BLaER1 (cell line): ENCODE data around the gene MSMP.

Experiments
- H3K27ac ChIP-seq: shearing (Covaris generic); formaldehyde crosslinking; 2 replicates; pipeline ENCODE4 v1.8.1; 2022
- H3K27me3 ChIP-seq: shearing (Covaris generic); formaldehyde crosslinking; 2 replicates; pipeline ENCODE4 v1.8.1; 2022
- H3K36me3 ChIP-seq: shearing (Covaris generic); formaldehyde crosslinking; 2 replicates; pipeline ENCODE4 v1.8.1; 2022
- H3K4me1 ChIP-seq: shearing (Covaris generic); formaldehyde crosslinking; 2 replicates; pipeline ENCODE4 v1.8.1; 2022
- H3K4me2 ChIP-seq: shearing (Covaris generic); formaldehyde crosslinking; 2 replicates; pipeline ENCODE4 v1.8.1; 2022
- H3K4me3 ChIP-seq: shearing (Covaris generic); formaldehyde crosslinking; 2 replicates; pipeline ENCODE4 v1.8.1; 2022
- H3K9ac ChIP-seq: shearing (Covaris generic); formaldehyde crosslinking; 2 replicates; pipeline ENCODE4 v1.8.1; 2022
- H3K9me3 ChIP-seq: shearing (Covaris generic); formaldehyde crosslinking; 2 replicates; pipeline ENCODE4 v1.8.1; 2022
- H4K20me1 ChIP-seq: shearing (Covaris generic); formaldehyde crosslinking; 2 replicates; pipeline ENCODE4 v1.8.1; 2022
- Cebpa-rat ChIP-seq: shearing (Covaris generic); IDR thresholded peaks from 2 replicates; pipeline ENCODE4 v1.8.1; 2022

The MSMP gene

GRCh38 chr9:35754264-35754663, at the start of gene MSMP:
Gene MSMP, minus strand, starts transcription at chr9:35754276. Its CDS starts 147 bp downstream, at chr9:35754129.
- H3K4me2 ChIP-seq: peak within 1 kb of the TSS; percentile 92; the same call in 1 of the 2 replicates
- H3K4me1 ChIP-seq: peaks cover 56% of the 10 kb centered on the region
- H3K27ac ChIP-seq: no peak within 1 kb of the TSS
- no peak within 1 kb of the TSS for H3K4me3 ChIP-seq
- H3K9me3 ChIP-seq: no peaks in the 10 kb centered on the region
- H3K9ac ChIP-seq: no peak within 1 kb of the TSS
- no peak for TF ChIP-seq Cebpa-rat
- H3K27me3 ChIP-seq: no peaks in the 10 kb centered on the region
- no peaks in the 10 kb centered on the region for H4K20me1 ChIP-seq
- H3K36me3 ChIP-seq: peaks cover 42% of the 10 kb centered on the region

GRCh38 chr9:35801328-35802128, 47.5 kb upstream of the MSMP start:
- no peak for TF ChIP-seq Cebpa-rat
- H3K4me2 ChIP-seq: no peak overlapping the region
- H4K20me1 ChIP-seq: no peaks in the 10 kb centered on the region
- H3K4me3 ChIP-seq: no peak overlapping the region
- peaks cover 11% of the 10 kb centered on the region; the same call in 1 of the 2 replicates for H3K36me3 ChIP-seq
- no peaks in the 10 kb centered on the region for H3K4me1 ChIP-seq
- H3K27ac ChIP-seq: no peak overlapping the region
- H3K27me3 ChIP-seq: peaks cover 3% of the 10 kb centered on the region; the same call in 1 of the 2 replicates
- H3K9me3 ChIP-seq: no peaks in the 10 kb centered on the region
- no peak overlapping the region for H3K9ac ChIP-seq

- peaks cover 4% of the 10 kb centered on the region; the same call in 1 of the 2 replicates for H3K36me3 ChIP-seq
- H3K4me1 ChIP-seq: no peaks in the 10 kb centered on the region
- H3K4me2 ChIP-seq: no peak overlapping the region
- peaks cover 3% of the 10 kb centered on the region; the same call in 1 of the 2 replicates for H3K27me3 ChIP-seq
- no peak overlapping the region for H3K27ac ChIP-seq
- TF ChIP-seq Cebpa-rat: no peak
- H3K9me3 ChIP-seq: no peaks in the 10 kb centered on the region
- H4K20me1 ChIP-seq: no peaks in the 10 kb centered on the region
- H3K9ac ChIP-seq: no peak overlapping the region
- H3K4me3 ChIP-seq: no peak overlapping the region
Observed at GRCh38 chr9:35800530-35800929, 46.5 kb upstream of the MSMP start.

GRCh38 chr9:35798658-35799374, 44.7 kb upstream of the MSMP start:
- peaks cover 3% of the 10 kb centered on the region; the same call in 1 of the 2 replicates for H3K36me3 ChIP-seq
- no peak for TF ChIP-seq Cebpa-rat
- no peaks in the 10 kb centered on the region for H4K20me1 ChIP-seq
- no peaks in the 10 kb centered on the region for H3K9me3 ChIP-seq
- no peak overlapping the region for H3K27ac ChIP-seq
- H3K9ac ChIP-seq: no peak overlapping the region
- no peak overlapping the region for H3K4me3 ChIP-seq
- no peaks in the 10 kb centered on the region for H3K4me1 ChIP-seq
- H3K4me2 ChIP-seq: no peak overlapping the region
- H3K27me3 ChIP-seq: no peaks in the 10 kb centered on the region

- H3K4me1 ChIP-seq: no peaks in the 10 kb centered on the region
- no peak overlapping the region for H3K4me3 ChIP-seq
- H3K27ac ChIP-seq: no peak overlapping the region
- H3K4me2 ChIP-seq: no peak overlapping the region
- no peak overlapping the region for H3K9ac ChIP-seq
- peaks cover 3% of the 10 kb centered on the region; the same call in 1 of the 2 replicates for H3K36me3 ChIP-seq
- H3K9me3 ChIP-seq: no peaks in the 10 kb centered on the region
- TF ChIP-seq Cebpa-rat: no peak
- H3K27me3 ChIP-seq: peaks cover under 1% of the 10 kb centered on the region; the same call in 1 of the 2 replicates
- H4K20me1 ChIP-seq: no peaks in the 10 kb centered on the region
Observed at GRCh38 chr9:35797311-35798109, 43.4 kb upstream of the MSMP start.

GRCh38 chr9:35795695-35796094, 41.6 kb upstream of the MSMP start:
- TF ChIP-seq Cebpa-rat: no peak
- Histone ChIP-seq H3K4me3 (no peak overlapping the region), H3K27ac (no peak overlapping the region)

GRCh38 chr9:35793461-35793860, 39.4 kb upstream of the MSMP start:
- H3K4me2 ChIP-seq: no peak overlapping the region
- H3K4me3 ChIP-seq: no peak overlapping the region
- H3K27me3 ChIP-seq: peaks cover 17% of the 10 kb centered on the region
- H3K4me1 ChIP-seq: peaks cover 8% of the 10 kb centered on the region; the same call in 1 of the 2 replicates
- H3K9ac ChIP-seq: no peak overlapping the region
- no peaks in the 10 kb centered on the region for H4K20me1 ChIP-seq
- H3K27ac ChIP-seq: no peak overlapping the region
- no peaks in the 10 kb centered on the region for H3K9me3 ChIP-seq
- H3K36me3 ChIP-seq: no peaks in the 10 kb centered on the region
- TF ChIP-seq Cebpa-rat: no peak

More at GRCh38 chr9:35795695-35796094, 41.6 kb upstream of the MSMP start:
- peaks cover 13% of the 10 kb centered on the region for H3K27me3 ChIP-seq
- no peaks in the 10 kb centered on the region for H4K20me1 ChIP-seq
- H3K4me2 ChIP-seq: no peak overlapping the region
- peaks cover 4% of the 10 kb centered on the region; the same call in 1 of the 2 replicates for H3K4me1 ChIP-seq
- peaks cover 3% of the 10 kb centered on the region; the same call in 1 of the 2 replicates for H3K36me3 ChIP-seq
- no peaks in the 10 kb centered on the region for H3K9me3 ChIP-seq
- no peak overlapping the region for H3K9ac ChIP-seq

- Histone ChIP-seq H3K9me3 (no peaks in the 10 kb centered on the region), H3K27me3 (peaks cover 17% of the 10 kb centered on the region), H3K36me3 (no peaks in the 10 kb centered on the region), H3K4me1 (peaks cover 8% of the 10 kb centered on the region; the same call in 1 of the 2 replicates), H4K20me1 (no peaks in the 10 kb centered on the region), H3K27ac (no peak overlapping the region), H3K4me2 (no peak overlapping the region), H3K9ac (no peak overlapping the region), H3K4me3 (no peak overlapping the region)
- no peak for TF ChIP-seq Cebpa-rat
Observed at GRCh38 chr9:35792826-35793225, 38.8 kb upstream of the MSMP start.

- Histone ChIP-seq H3K9me3 (no peaks in the 10 kb centered on the region), H3K4me3 (no peak overlapping the region), H4K20me1 (no peaks in the 10 kb centered on the region), H3K27me3 (peaks cover 17% of the 10 kb centered on the region), H3K36me3 (no peaks in the 10 kb centered on the region), H3K4me2 (no peak overlapping the region), H3K27ac (no peak overlapping the region), H3K9ac (no peak overlapping the region), H3K4me1 (peaks cover 12% of the 10 kb centered on the region; the same call in 1 of the 2 replicates)
- TF ChIP-seq Cebpa-rat: no peak
Observed at GRCh38 chr9:35792024-35792813, 38.1 kb upstream of the MSMP start.
